ENCODE measurements around the gene EGFR. TPM values are rescaled to one million over a fixed set of nuclear protein-coding genes. Genes with fewer than 3 reads are reported as not detected.
A peak's percentile ranks its signal among the peaks of the same experiment; 100 is the strongest.

The EGFR gene
- polyA plus RNA-seq, 1 of the 3 experiments (the other 2 are of a cell fraction): 37.6 TPM

DNA sequence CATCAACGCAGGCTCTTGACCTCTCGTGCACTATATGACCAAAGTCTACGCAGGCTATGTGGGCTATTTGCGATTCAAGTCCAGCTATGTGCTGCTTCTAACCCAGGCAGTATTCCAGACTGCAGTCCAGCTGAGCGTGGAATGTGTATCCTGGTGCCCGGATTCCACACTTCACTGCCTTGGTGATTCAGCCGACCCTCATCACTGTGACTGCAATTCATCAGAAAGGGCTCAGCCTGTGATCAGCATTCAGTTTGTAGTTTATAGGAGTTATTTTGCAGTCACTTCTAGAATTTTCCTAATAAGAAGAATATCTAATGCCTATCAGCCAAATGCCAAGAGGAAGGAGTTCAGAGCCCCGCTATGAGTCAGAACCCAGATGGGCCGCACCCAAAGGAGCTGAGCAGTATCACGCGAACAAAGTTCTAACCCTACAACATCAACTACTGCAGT is 226.5 kb downstream of the EGFR start (continued):
- TF ChIP-seq, protein P1, sequence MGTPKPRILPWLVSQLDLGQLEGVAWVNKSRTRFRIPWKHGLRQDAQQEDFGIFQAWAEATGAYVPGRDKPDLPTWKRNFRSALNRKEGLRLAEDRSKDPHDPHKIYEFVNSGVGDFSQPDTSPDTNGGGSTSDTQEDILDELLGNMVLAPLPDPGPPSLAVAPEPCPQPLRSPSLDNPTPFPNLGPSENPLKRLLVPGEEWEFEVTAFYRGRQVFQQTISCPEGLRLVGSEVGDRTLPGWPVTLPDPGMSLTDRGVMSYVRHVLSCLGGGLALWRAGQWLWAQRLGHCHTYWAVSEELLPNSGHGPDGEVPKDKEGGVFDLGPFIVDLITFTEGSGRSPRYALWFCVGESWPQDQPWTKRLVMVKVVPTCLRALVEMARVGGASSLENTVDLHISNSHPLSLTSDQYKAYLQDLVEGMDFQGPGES (IDR thresholded peaks at IDR 0.05; ENCODE audit: low read depth, low read length): no peak
- TF ChIP-seq TCF12 (IDR thresholded peaks at IDR 0.05) (peak; percentile 85), RAD21 (IDR thresholded peaks at IDR 0.05; ENCODE audit: low read length) (no peak), RCOR1 (IDR thresholded peaks at IDR 0.05; ENCODE audit: low read length) (no peak), NRF1 (IDR thresholded peaks at IDR 0.05; ENCODE audit: low read depth, low read length) (no peak), YY1 (IDR thresholded peaks at IDR 0.05; ENCODE audit: low read depth) (no peak), TEAD4 (IDR thresholded peaks at IDR 0.05; ENCODE audit: borderline replicate concordance, insufficient read depth) (peak; percentile 71; the same call in 1 of the 2 replicates), TAF1 (IDR thresholded peaks at IDR 0.05; ENCODE audit: borderline replicate concordance, low read depth, low read length) (no peak), SIN3A (IDR thresholded peaks at IDR 0.05; ENCODE audit: borderline replicate concordance, low read depth, low read length) (no peak), RFX5 (IDR thresholded peaks at IDR 0.05; ENCODE audit: low read length) (no peak), GATA2 (CRISPR knock-in tag; IDR thresholded peaks at IDR 0.05) (no peak), GABPA (IDR thresholded peaks at IDR 0.05; ENCODE audit: low read depth) (peak; percentile 13; the same call in 1 of the 2 replicates), POLR2AphosphoS5 (IDR thresholded peaks at IDR 0.05; ENCODE audit: low read depth, low read length) (no peak), NFIC (IDR thresholded peaks at IDR 0.05; ENCODE audit: borderline replicate concordance) (peak; percentile 49; the same call in 1 of the 2 replicates), MXI1 (IDR thresholded peaks at IDR 0.05; ENCODE audit: low read depth, low read length) (no peak), JUND (IDR thresholded peaks at IDR 0.05) (peak; percentile 50), EZH2phosphoT487 (IDR thresholded peaks at IDR 0.05; ENCODE audit: borderline replicate concordance, low read depth) (no peak)
- TF ChIP-seq, protein P2, sequence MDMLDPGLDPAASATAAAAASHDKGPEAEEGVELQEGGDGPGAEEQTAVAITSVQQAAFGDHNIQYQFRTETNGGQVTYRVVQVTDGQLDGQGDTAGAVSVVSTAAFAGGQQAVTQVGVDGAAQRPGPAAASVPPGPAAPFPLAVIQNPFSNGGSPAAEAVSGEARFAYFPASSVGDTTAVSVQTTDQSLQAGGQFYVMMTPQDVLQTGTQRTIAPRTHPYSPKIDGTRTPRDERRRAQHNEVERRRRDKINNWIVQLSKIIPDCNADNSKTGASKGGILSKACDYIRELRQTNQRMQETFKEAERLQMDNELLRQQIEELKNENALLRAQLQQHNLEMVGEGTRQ (IDR thresholded peaks at IDR 0.05; ENCODE audit: borderline replicate concordance, low read depth, low read length): no peak
- TF ChIP-seq, protein P3, sequence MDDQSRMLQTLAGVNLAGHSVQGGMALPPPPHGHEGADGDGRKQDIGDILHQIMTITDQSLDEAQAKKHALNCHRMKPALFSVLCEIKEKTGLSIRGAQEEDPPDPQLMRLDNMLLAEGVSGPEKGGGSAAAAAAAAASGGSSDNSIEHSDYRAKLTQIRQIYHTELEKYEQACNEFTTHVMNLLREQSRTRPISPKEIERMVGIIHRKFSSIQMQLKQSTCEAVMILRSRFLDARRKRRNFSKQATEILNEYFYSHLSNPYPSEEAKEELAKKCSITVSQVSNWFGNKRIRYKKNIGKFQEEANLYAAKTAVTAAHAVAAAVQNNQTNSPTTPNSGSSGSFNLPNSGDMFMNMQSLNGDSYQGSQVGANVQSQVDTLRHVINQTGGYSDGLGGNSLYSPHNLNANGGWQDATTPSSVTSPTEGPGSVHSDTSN (IDR thresholded peaks at IDR 0.05): peak; percentile 90
- TF ChIP-seq, protein P4, sequence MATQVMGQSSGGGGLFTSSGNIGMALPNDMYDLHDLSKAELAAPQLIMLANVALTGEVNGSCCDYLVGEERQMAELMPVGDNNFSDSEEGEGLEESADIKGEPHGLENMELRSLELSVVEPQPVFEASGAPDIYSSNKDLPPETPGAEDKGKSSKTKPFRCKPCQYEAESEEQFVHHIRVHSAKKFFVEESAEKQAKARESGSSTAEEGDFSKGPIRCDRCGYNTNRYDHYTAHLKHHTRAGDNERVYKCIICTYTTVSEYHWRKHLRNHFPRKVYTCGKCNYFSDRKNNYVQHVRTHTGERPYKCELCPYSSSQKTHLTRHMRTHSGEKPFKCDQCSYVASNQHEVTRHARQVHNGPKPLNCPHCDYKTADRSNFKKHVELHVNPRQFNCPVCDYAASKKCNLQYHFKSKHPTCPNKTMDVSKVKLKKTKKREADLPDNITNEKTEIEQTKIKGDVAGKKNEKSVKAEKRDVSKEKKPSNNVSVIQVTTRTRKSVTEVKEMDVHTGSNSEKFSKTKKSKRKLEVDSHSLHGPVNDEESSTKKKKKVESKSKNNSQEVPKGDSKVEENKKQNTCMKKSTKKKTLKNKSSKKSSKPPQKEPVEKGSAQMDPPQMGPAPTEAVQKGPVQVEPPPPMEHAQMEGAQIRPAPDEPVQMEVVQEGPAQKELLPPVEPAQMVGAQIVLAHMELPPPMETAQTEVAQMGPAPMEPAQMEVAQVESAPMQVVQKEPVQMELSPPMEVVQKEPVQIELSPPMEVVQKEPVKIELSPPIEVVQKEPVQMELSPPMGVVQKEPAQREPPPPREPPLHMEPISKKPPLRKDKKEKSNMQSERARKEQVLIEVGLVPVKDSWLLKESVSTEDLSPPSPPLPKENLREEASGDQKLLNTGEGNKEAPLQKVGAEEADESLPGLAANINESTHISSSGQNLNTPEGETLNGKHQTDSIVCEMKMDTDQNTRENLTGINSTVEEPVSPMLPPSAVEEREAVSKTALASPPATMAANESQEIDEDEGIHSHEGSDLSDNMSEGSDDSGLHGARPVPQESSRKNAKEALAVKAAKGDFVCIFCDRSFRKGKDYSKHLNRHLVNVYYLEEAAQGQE (IDR thresholded peaks at IDR 0.05; ENCODE audit: low read depth, low read length): no peak
- TF ChIP-seq, protein P5, sequence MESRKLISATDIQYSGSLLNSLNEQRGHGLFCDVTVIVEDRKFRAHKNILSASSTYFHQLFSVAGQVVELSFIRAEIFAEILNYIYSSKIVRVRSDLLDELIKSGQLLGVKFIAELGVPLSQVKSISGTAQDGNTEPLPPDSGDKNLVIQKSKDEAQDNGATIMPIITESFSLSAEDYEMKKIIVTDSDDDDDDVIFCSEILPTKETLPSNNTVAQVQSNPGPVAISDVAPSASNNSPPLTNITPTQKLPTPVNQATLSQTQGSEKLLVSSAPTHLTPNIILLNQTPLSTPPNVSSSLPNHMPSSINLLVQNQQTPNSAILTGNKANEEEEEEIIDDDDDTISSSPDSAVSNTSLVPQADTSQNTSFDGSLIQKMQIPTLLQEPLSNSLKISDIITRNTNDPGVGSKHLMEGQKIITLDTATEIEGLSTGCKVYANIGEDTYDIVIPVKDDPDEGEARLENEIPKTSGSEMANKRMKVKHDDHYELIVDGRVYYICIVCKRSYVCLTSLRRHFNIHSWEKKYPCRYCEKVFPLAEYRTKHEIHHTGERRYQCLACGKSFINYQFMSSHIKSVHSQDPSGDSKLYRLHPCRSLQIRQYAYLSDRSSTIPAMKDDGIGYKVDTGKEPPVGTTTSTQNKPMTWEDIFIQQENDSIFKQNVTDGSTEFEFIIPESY (IDR thresholded peaks at IDR 0.05; ENCODE audit: borderline replicate concordance, low read depth): no peak

Measured in SK-N-SH (cell line).